GM19463 (cell line): ENCODE measurements around the gene ZNF446.
"Not testable (repeated sequence)": the region's sequence is repeated elsewhere in the genome, so short reads cannot be mapped to it uniquely, and the experiment has no call there.

Experiments
- ATAC-seq: cut with Tn5 transposase; IDR thresholded peaks from one replicate; pipeline ENCODE4 v1.9.1; 2021; ENCODE audit warnings: mild to moderate bottlenecking, moderate library complexity; ENCODE audit not compliant: unreplicated experiment

Gene ZNF446

GRCh38 chr19:58475714-58476497 lies at the start of gene ZNF446:
Gene ZNF446, plus strand, starts transcription at chr19:58476352. Its CDS starts 867 bp downstream, at chr19:58477219.
- ATAC-seq, result peak; percentile 88

- no peak for ATAC-seq
Observed at GRCh38 chr19:58428617-58429016, 47.5 kb upstream of the ZNF446 start.

- no peak for ATAC-seq
Observed at GRCh38 chr19:58429745-58430144, 46.4 kb upstream of the ZNF446 start.

GRCh38 chr19:58434217-58434616 lies 41.9 kb upstream of the ZNF446 start:
- ATAC-seq, result no peak

GRCh38 chr19:58439576-58440554 lies 36.3 kb upstream of the ZNF446 start, which contains the start of gene ZNF132:
Gene ZNF132, minus strand, starts transcription at chr19:58440153. Its CDS starts 332 bp downstream, at chr19:58439821.
- ATAC-seq, result peak; percentile 95

- ATAC-seq, result no peak
Observed at GRCh38 chr19:58440556-58440955, 35.6 kb upstream of the ZNF446 start.

- not testable (repeated sequence) for ATAC-seq
Observed at GRCh38 chr19:58442986-58443385, 33.2 kb upstream of the ZNF446 start.

GRCh38 chr19:58448860-58449259 lies 27.3 kb upstream of the ZNF446 start:
- ATAC-seq, result not testable (repeated sequence)

GRCh38 chr19:58449980-58450379 lies 26.2 kb upstream of the ZNF446 start:
- ATAC-seq, result not testable (repeated sequence)

GRCh38 chr19:58450856-58451357 lies 25.2 kb upstream of the ZNF446 start:
- peak; percentile 7 for ATAC-seq

- peak; percentile 97 for ATAC-seq
Observed at GRCh38 chr19:58451358-58452101, 24.6 kb upstream of the ZNF446 start, which contains the start of gene ZNF324B. Gene ZNF324B, plus strand, starts transcription at chr19:58451622. Its CDS starts 2,080 bp downstream, at chr19:58453702.

GRCh38 chr19:58453743-58454142 lies 22.4 kb upstream of the ZNF446 start:
- ATAC-seq, result no peak

GRCh38 chr19:58455306-58455705 lies 20.8 kb upstream of the ZNF446 start:
- ATAC-seq, result no peak

GRCh38 chr19:58456111-58456510 lies 20.0 kb upstream of the ZNF446 start:
- ATAC-seq, result no peak

GRCh38 chr19:58460039-58460438 lies 16.1 kb upstream of the ZNF446 start:
- no peak for ATAC-seq

- peak; percentile 10 for ATAC-seq
Observed at GRCh38 chr19:58466089-58466759, 9.9 kb upstream of the ZNF446 start.

- peak; percentile 95 for ATAC-seq
Observed at GRCh38 chr19:58466760-58467589, 9.2 kb upstream of the ZNF446 start, which contains the start of gene ZNF324. Gene ZNF324, plus strand, starts transcription at chr19:58467080. Its CDS starts 2,106 bp downstream, at chr19:58469186.

- no peak for ATAC-seq
Observed at GRCh38 chr19:58468216-58468839, 7.8 kb upstream of the ZNF446 start.
